Ovary (tissue), 3 donors: ENCODE data around the gene P2RY12.

Experiments used
- CTCF ChIP-seq, 3 donors: fragments of 450-650 bp in 2 of 3; fragments of 200-600 bp in 1 of 3; IDR thresholded peaks; one replicate each; pipeline versions ENCODE4 v1.5.1 to v1.8.0; 2016 to 2022; ENCODE audit warnings: antibody characterized with exemption in 3 of 3, mild to moderate bottlenecking in 1 of 3
- EP300 ChIP-seq: sonication (generic); formaldehyde crosslinking; IDR thresholded peaks from one replicate; pipeline ENCODE4 v1.6.1; 2017; ENCODE audit warnings: antibody characterized with exemption
- donor health status: DM: no; HTN: no; CAD: no.

DNA sequence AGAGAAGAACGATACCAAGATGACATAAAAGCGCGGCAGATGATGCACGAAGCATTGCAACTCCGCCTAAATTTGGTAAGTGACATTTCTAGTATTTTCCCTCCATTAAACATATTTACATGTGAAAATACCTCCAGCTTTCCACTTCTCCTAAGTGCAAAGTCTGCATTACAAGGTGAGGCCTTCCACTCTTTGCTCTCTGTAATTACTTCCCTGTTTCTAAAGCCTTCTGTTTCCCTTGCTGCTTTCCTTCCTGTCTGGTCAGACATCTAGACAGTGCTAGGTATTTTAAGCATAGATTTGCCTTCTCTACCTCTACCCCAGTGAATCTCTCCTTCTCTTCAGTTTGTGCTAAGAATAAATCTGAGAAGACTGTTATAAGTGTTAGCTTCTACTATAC is 1.9 kb downstream of the P2RY12 start:
- TF ChIP-seq CTCF (IDR thresholded peaks at IDR 0.05), result no peak
- TF ChIP-seq EP300, result no peak
